IMR-90 (cell line): ENCODE results near the gene MAP7. TPM values are rescaled to one million over a fixed set of nuclear protein-coding genes. Genes with fewer than 3 reads are reported as not detected.

ENCODE experiments used
- microRNA-seq, 2 experiments: library from miRNA; stranded (forward) in 1 of 2; unstranded in 1 of 2; fragments of 10-50 nt in 1 of 2; fragments of <30 nt in 1 of 2; gene quantifications in 1 of 2; microRNA quantifications in 1 of 2; one replicate each; pipeline versions ENCODE3 to v1.1.0; 2013 to 2020; ENCODE audit not compliant: insufficient read depth in 1 of 2, insufficient read length in 1 of 2, unreplicated experiment in 1 of 2
- polyA plus RNA-seq, 3 experiments: library from polyadenylated mRNA; depleted of rRNA; stranded (reverse); fragments of >200 nt; gene quantifications; 2 replicates each; pipeline ENCODE4 v1.2.3, GENCODE V29; 2012; ENCODE audit warnings: low replicate concordance in 1 of 3
- small RNA-seq, 5 experiments: library from RNA; depleted of rRNA; stranded (forward); fragments of <200 nt; gene quantifications; one replicate each; pipeline ENCODE3, GENCODE V24; 2012
- total RNA-seq: library from RNA; depleted of rRNA; stranded (reverse); fragments of >200 nt; gene quantifications from 2 replicates; pipeline ENCODE4 v1.2.3, GENCODE V29; 2012; rRNA removed

MAP7 gene
- total and polyA plus RNA-seq, 2 of the 4 experiments (the other 2 are of a cell fraction): 0.19 to 0.36 TPM

Small RNAs within 50 kb of the gene (microRNA-seq; reads per million reads assigned to microRNA genes)
- gene AL023284.1 (ENCODE audit: insufficient read depth, insufficient read length) (not detected), gene NDUFS5P1 (ENCODE audit: insufficient read depth, insufficient read length) (not detected)

Small RNAs within 50 kb of the gene (small RNA-seq; reads per million reads assigned to genes)
- gene AL023284.1 (0 reads per million in 5 experiments), gene NDUFS5P1 (0 reads per million in 5 experiments)

Other genes with a start within 250 kb of the MAP7 start
- gene MAP3K5, start 242.1 kb upstream of the MAP7 start, total RNA-seq: 17.2 and 17.6 TPM in 2 replicates
- gene MAP3K5, start 242.1 kb upstream of the MAP7 start, polyA plus RNA-seq (2012; rRNA removed): 4.9 and 5.4 TPM in 2 replicates